GM12878 (cell line): ENCODE results near the gene PPM1A. TPM values are rescaled to one million over a fixed set of nuclear protein-coding genes. Genes with fewer than 3 reads are reported as not detected.

Source experiments
- ATF7 ChIP-seq: fragments of 450-650 bp; IDR thresholded peaks from 2 replicates; pipeline ENCODE4 v1.6.1; 2016; ENCODE audit warnings: low read depth, mild to moderate bottlenecking
- CBFB ChIP-seq: IDR thresholded peaks from 2 replicates; pipeline ENCODE4 v1.6.1; 2016; ENCODE audit warnings: antibody characterized with exemption, low read depth
- EED ChIP-seq: sonication (generic); IDR thresholded peaks from 2 replicates; pipeline ENCODE4 v1.6.1; 2016; ENCODE audit warnings: antibody characterized with exemption, low read depth
- ESRRA ChIP-seq: IDR thresholded peaks from 2 replicates; pipeline ENCODE4 v1.6.1; 2012; ENCODE audit warnings: mild to moderate bottlenecking, low read length, improper control_type of control experiment
- HCFC1 ChIP-seq: fragments of 150-350 bp; IDR thresholded peaks from 2 replicates; pipeline ENCODE4 v1.6.1; 2014; ENCODE audit warnings: low read length
- NR2C1 ChIP-seq: fragments of 450-650 bp; IDR thresholded peaks from 2 replicates; pipeline ENCODE4 v1.6.1; 2017; ENCODE audit warnings: antibody characterized with exemption, mild to moderate bottlenecking, moderate library complexity
- PAX8 ChIP-seq: fragments of 450-650 bp; IDR thresholded peaks from 2 replicates; pipeline ENCODE4 v1.6.1; 2017; ENCODE audit warnings: mild to moderate bottlenecking, moderate library complexity
- RELA ChIP-seq: fragments of 450-650 bp; IDR thresholded peaks from 2 replicates; pipeline ENCODE4 v1.8.0; 2014; ENCODE audit warnings: borderline replicate concordance; ENCODE audit not compliant: partially characterized antibody
- SRF ChIP-seq, 2 experiments: IDR thresholded peaks; 2 replicates each; pipeline ENCODE4 v1.6.1; 2011; ENCODE audit warnings: low read depth in 2 of 2, low read length in 2 of 2, mild to moderate bottlenecking in 1 of 2, moderate library complexity in 1 of 2
- TBL1XR1 ChIP-seq: IDR thresholded peaks from 2 replicates; pipeline ENCODE4 v1.6.1; 2012; ENCODE audit warnings: low read depth, low read length, improper control_type of control experiment
- TCF12 ChIP-seq: IDR thresholded peaks from 2 replicates; pipeline ENCODE4 v1.6.1; 2011; ENCODE audit warnings: low read depth, mild to moderate bottlenecking, low read length
- ZBED1 ChIP-seq: IDR thresholded peaks from 2 replicates; pipeline ENCODE4 v1.6.1; 2016; ENCODE audit warnings: borderline replicate concordance
- polyA plus RNA-seq, 11 experiments: library from polyadenylated mRNA; depleted of rRNA in 4 of 11; unstranded in 6 of 11; stranded (reverse) in 5 of 11; fragments of >200 nt; fragmentation: Nextera tagmentation in 4 of 11; fragmentation: Illumina TruSeq in 1 of 11; extraction: Ambion mirVana in 4 of 11; extraction: Trizol in 1 of 11; gene quantifications; 1 replicate in 1 of 11; 2 replicates in 10 of 11; pipeline versions ENCODE4 v1.2.1 to v1.2.3, GENCODE V29; 2011 to 2016; ENCODE audit warnings: inconsistent platforms in 2 of 11, missing spikeins in 2 of 11, low read depth in 1 of 11
- total RNA-seq, 4 experiments: library from RNA; depleted of rRNA in 3 of 4; stranded (reverse); fragments of >200 nt in 3 of 4; fragmentation: Illumina TruSeq in 1 of 4; extraction: Trizol in 1 of 4; gene quantifications; 2 replicates each; pipeline versions ENCODE4 v1.2.1 to v1.2.3, GENCODE V29; 2013 to 2021
- TF ChIP-seq, protein P1 (sequence below): fragments of 450-650 bp; IDR thresholded peaks from 2 replicates; pipeline ENCODE4 v1.6.1; 2017; ENCODE audit warnings: antibody characterized with exemption, mild to moderate bottlenecking, moderate library complexity
- TF ChIP-seq, protein P2 (sequence below): fragments of 450-650 bp; IDR thresholded peaks from 2 replicates; pipeline ENCODE4 v1.6.1; 2017; ENCODE audit warnings: mild to moderate bottlenecking, moderate library complexity
- TF ChIP-seq, protein P3 (sequence below): fragments of 450-650 bp; IDR thresholded peaks from 2 replicates; pipeline ENCODE4 v1.6.1; 2017; ENCODE audit warnings: low read depth, mild to moderate bottlenecking, moderate library complexity
- TF ChIP-seq, protein P4 (sequence below): fragments of 450-650 bp; formaldehyde crosslinking; IDR thresholded peaks from 2 replicates; pipeline ENCODE4 v1.5.0; 2022; ENCODE audit warnings: mild to moderate bottlenecking, missing genetic modification characterization

PPM1A gene
- total and polyA plus RNA-seq, 10 of the 15 experiments (the other 5 are each of a cell fraction or from before 2014, with no cell fraction given), result 16.8 to 124 (median 47.0) TPM

DNA sequence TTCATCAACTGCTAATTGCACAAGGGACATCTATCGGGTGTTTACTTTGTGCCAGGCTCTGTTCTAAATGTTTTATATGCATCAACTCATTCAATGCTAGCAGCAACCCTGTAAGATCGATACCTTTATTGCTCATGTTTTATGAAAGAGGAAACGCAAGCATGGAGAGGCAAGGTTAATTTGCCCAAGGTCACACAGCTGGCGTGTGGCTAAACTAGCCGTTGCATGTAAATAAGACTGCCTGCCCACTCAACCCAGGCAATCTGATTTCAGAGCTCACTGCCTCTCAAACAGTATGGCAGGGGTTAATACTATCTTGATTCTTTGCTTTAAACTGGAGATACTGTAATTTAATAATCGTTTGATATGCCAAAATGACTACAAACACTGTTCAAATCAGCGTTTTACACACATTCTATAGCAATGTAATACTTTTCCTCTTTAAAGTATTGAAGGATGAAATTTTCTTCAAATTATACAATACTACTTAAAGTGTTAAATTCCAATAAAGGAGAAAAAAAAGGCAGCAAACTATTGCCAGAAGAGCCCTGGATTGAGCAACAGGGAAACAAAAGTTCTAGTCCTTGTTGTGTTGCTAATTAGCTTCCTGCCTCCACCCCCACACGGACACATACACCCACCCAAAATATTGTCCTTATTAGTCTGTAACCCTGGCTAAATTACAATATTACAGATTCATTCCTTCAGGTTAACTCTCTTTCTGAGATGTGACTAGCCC lies 44.7 kb upstream of the PPM1A start (continued):
- TF ChIP-seq, protein P1, sequence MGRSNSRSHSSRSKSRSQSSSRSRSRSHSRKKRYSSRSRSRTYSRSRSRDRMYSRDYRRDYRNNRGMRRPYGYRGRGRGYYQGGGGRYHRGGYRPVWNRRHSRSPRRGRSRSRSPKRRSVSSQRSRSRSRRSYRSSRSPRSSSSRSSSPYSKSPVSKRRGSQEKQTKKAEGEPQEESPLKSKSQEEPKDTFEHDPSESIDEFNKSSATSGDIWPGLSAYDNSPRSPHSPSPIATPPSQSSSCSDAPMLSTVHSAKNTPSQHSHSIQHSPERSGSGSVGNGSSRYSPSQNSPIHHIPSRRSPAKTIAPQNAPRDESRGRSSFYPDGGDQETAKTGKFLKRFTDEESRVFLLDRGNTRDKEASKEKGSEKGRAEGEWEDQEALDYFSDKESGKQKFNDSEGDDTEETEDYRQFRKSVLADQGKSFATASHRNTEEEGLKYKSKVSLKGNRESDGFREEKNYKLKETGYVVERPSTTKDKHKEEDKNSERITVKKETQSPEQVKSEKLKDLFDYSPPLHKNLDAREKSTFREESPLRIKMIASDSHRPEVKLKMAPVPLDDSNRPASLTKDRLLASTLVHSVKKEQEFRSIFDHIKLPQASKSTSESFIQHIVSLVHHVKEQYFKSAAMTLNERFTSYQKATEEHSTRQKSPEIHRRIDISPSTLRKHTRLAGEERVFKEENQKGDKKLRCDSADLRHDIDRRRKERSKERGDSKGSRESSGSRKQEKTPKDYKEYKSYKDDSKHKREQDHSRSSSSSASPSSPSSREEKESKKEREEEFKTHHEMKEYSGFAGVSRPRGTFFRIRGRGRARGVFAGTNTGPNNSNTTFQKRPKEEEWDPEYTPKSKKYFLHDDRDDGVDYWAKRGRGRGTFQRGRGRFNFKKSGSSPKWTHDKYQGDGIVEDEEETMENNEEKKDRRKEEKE, result no peak
- peak; percentile 98 for TF ChIP-seq TCF12
- TF ChIP-seq, protein P2, sequence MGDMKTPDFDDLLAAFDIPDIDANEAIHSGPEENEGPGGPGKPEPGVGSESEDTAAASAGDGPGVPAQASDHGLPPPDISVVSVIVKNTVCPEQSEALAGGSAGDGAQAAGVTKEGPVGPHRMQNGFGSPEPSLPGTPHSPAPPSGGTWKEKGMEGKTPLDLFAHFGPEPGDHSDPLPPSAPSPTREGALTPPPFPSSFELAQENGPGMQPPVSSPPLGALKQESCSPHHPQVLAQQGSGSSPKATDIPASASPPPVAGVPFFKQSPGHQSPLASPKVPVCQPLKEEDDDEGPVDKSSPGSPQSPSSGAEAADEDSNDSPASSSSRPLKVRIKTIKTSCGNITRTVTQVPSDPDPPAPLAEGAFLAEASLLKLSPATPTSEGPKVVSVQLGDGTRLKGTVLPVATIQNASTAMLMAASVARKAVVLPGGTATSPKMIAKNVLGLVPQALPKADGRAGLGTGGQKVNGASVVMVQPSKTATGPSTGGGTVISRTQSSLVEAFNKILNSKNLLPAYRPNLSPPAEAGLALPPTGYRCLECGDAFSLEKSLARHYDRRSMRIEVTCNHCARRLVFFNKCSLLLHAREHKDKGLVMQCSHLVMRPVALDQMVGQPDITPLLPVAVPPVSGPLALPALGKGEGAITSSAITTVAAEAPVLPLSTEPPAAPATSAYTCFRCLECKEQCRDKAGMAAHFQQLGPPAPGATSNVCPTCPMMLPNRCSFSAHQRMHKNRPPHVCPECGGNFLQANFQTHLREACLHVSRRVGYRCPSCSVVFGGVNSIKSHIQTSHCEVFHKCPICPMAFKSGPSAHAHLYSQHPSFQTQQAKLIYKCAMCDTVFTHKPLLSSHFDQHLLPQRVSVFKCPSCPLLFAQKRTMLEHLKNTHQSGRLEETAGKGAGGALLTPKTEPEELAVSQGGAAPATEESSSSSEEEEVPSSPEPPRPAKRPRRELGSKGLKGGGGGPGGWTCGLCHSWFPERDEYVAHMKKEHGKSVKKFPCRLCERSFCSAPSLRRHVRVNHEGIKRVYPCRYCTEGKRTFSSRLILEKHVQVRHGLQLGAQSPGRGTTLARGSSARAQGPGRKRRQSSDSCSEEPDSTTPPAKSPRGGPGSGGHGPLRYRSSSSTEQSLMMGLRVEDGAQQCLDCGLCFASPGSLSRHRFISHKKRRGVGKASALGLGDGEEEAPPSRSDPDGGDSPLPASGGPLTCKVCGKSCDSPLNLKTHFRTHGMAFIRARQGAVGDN, result peak; percentile 65
- TF ChIP-seq RELA, result no peak
- peak; percentile 67 for TF ChIP-seq NR2C1
- TF ChIP-seq EED, result peak; percentile 69
- TF ChIP-seq, protein P3, sequence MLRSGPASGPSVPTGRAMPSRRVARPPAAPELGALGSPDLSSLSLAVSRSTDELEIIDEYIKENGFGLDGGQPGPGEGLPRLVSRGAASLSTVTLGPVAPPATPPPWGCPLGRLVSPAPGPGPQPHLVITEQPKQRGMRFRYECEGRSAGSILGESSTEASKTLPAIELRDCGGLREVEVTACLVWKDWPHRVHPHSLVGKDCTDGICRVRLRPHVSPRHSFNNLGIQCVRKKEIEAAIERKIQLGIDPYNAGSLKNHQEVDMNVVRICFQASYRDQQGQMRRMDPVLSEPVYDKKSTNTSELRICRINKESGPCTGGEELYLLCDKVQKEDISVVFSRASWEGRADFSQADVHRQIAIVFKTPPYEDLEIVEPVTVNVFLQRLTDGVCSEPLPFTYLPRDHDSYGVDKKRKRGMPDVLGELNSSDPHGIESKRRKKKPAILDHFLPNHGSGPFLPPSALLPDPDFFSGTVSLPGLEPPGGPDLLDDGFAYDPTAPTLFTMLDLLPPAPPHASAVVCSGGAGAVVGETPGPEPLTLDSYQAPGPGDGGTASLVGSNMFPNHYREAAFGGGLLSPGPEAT, result no peak
- peak; percentile 100 for TF ChIP-seq ESRRA
- TF ChIP-seq CBFB, result peak; percentile 53; the same call in 1 of the 2 replicates
- TF ChIP-seq ZBED1, result no peak
- TF ChIP-seq PAX8, result no peak
- TF ChIP-seq, protein P4, sequence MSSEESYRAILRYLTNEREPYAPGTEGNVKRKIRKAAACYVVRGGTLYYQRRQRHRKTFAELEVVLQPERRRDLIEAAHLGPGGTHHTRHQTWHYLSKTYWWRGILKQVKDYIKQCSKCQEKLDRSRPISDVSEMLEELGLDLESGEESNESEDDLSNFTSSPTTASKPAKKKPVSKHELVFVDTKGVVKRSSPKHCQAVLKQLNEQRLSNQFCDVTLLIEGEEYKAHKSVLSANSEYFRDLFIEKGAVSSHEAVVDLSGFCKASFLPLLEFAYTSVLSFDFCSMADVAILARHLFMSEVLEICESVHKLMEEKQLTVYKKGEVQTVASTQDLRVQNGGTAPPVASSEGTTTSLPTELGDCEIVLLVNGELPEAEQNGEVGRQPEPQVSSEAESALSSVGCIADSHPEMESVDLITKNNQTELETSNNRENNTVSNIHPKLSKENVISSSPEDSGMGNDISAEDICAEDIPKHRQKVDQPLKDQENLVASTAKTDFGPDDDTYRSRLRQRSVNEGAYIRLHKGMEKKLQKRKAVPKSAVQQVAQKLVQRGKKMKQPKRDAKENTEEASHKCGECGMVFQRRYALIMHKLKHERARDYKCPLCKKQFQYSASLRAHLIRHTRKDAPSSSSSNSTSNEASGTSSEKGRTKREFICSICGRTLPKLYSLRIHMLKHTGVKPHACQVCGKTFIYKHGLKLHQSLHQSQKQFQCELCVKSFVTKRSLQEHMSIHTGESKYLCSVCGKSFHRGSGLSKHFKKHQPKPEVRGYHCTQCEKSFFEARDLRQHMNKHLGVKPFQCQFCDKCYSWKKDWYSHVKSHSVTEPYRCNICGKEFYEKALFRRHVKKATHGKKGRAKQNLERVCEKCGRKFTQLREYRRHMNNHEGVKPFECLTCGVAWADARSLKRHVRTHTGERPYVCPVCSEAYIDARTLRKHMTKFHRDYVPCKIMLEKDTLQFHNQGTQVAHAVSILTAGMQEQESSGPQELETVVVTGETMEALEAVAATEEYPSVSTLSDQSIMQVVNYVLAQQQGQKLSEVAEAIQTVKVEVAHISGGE (CRISPR knock-in tag), result no peak
- TF ChIP-seq ATF7, result peak; percentile 55; the same call in 1 of the 2 replicates
- no peak for TF ChIP-seq HCFC1
- TF ChIP-seq SRF (IDR thresholded peaks at IDR 0.05; ENCODE audit: low read depth in 2 of 2, low read length in 2 of 2), result no peak
- TF ChIP-seq TBL1XR1, result peak; percentile 64; the same call in 1 of the 2 replicates
